ENCODE data around the gene TNFRSF8. TPM values are rescaled to one million over a fixed set of nuclear protein-coding genes. Genes with fewer than 3 reads are reported as not detected.

TNFRSF8 gene
- total RNA-seq, 2 donors from 2014 or later = 0.32 to 4.7 TPM

GRCh38 chr1:12167493-12168429 lies 104.7 kb downstream of the TNFRSF8 start:
- peak overlapping the region; percentile 47 to 59 for H3K4me3 ChIP-seq
- no peaks in the 10 kb centered on the region for H3K36me3 ChIP-seq
- intact Hi-C loops (cut with DNase I) = no loop called here
- no peaks in the 10 kb centered on the region for H3K4me1 ChIP-seq (replicated peaks)
- H3K27me3 ChIP-seq (replicated peaks; ENCODE audit: insufficient read depth) = no peaks in the 10 kb centered on the region
- H3K27ac ChIP-seq = peak overlapping the region; percentile 59 to 71
- DNase-seq (ENCODE audit: low spot score) = no peak
- 42% methylated on average over 33 of the region's 33 CpGs for WGBS
- TF ChIP-seq POLR2A (IDR thresholded peaks at IDR 0.05) (no peak), CTCF (IDR thresholded peaks at IDR 0.05) (no peak), POLR2AphosphoS5 (IDR thresholded peaks at IDR 0.05) (no peak)
- H3K9me3 ChIP-seq = no peaks in the 10 kb centered on the region

- intact Hi-C loops (cut with DNase I) = no loop called here
- WGBS = 81% methylated on average over 17 of the region's 17 CpGs
- Histone ChIP-seq H3K27ac (peak overlapping the region; percentile 59 to 71), H3K27me3 (replicated peaks; ENCODE audit: insufficient read depth) (no peaks in the 10 kb centered on the region), H3K4me1 (replicated peaks) (no peaks in the 10 kb centered on the region), H3K9me3 (no peaks in the 10 kb centered on the region), H3K4me3 (peak overlapping the region; percentile 47 to 59), H3K36me3 (no peaks in the 10 kb centered on the region)
- TF ChIP-seq POLR2A (IDR thresholded peaks at IDR 0.05) (no peak), POLR2AphosphoS5 (IDR thresholded peaks at IDR 0.05) (no peak), CTCF (IDR thresholded peaks at IDR 0.05) (no peak)
- DNase-seq (ENCODE audit: low spot score) = no peak
Observed at GRCh38 chr1:12168451-12169160, 105.5 kb downstream of the TNFRSF8 start.

- no peaks in the 10 kb centered on the region for H3K36me3 ChIP-seq
- H3K4me1 ChIP-seq (replicated peaks) = no peaks in the 10 kb centered on the region
- no peak for TF ChIP-seq POLR2AphosphoS5 (IDR thresholded peaks at IDR 0.05)
- no peak for TF ChIP-seq CTCF (IDR thresholded peaks at IDR 0.05)
- no peak for TF ChIP-seq POLR2A (IDR thresholded peaks at IDR 0.05)
- no peak overlapping the region for H3K4me3 ChIP-seq
- no peaks in the 10 kb centered on the region for H3K27me3 ChIP-seq (replicated peaks; ENCODE audit: insufficient read depth)
- no peak overlapping the region for H3K27ac ChIP-seq
- intact Hi-C loops (cut with DNase I) = no loop called here
- no peak for DNase-seq (ENCODE audit: low spot score)
- 88% methylated on average over 8 of the region's 8 CpGs for WGBS
- no peaks in the 10 kb centered on the region for H3K9me3 ChIP-seq
Observed at GRCh38 chr1:12169442-12170135, 106.5 kb downstream of the TNFRSF8 start.

- intact Hi-C loops (cut with DNase I) = no loop called here
- no peaks in the 10 kb centered on the region for H3K4me1 ChIP-seq (replicated peaks)
- TF ChIP-seq POLR2AphosphoS5 (IDR thresholded peaks at IDR 0.05) (no peak), POLR2A (IDR thresholded peaks at IDR 0.05) (no peak), CTCF (IDR thresholded peaks at IDR 0.05) (no peak)
- no peaks in the 10 kb centered on the region for H3K9me3 ChIP-seq
- no peaks in the 10 kb centered on the region for H3K36me3 ChIP-seq
- no peak overlapping the region for H3K4me3 ChIP-seq
- WGBS = 79% methylated on average over 9 of the region's 9 CpGs
- DNase-seq (ENCODE audit: low spot score) = no peak
- no peaks in the 10 kb centered on the region for H3K27me3 ChIP-seq (replicated peaks; ENCODE audit: insufficient read depth)
- no peak overlapping the region for H3K27ac ChIP-seq
Observed at GRCh38 chr1:12170263-12170671, 107.2 kb downstream of the TNFRSF8 start.
